ENCODE data around the gene NHSL2.

The NHSL2 gene

DNA sequence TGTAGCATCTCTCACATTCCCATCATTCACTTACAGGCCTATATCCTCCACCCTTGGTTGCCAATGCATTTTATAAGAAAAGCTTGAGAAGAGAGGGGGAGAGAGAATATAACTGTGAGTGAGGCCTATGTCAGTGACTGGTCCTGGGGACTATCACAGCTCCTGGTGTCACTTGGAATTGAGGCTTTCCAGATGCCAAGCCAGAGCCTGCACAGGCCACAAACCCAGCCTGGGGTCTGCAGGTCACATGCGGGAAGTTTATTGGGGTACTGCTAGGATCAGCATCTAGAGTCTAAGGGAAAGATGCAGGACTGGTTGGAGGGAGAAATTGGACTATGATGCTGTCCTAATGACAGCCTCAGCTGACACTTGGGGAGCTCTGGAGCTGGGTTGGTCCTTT is 173.5 kb downstream of the NHSL2 start:
- Histone ChIP-seq H3K27me3 (ENCODE audit: control insufficient read depth in 1 of 2, insufficient read depth in 2 of 2, low read length in 2 of 2) (no peaks in the 10 kb centered on the region), H3K36me3 (ENCODE audit: insufficient read depth, low read length) (no peaks in the 10 kb centered on the region), H3K27ac (ENCODE audit: low read depth, low read length) (no peak overlapping the region), H3K4me1 (ENCODE audit: insufficient read depth, low read length) (peaks cover 10% of the 10 kb centered on the region), H3K4me3 (ENCODE audit: low read depth in 1 of 2, low read length in 2 of 2) (no peak overlapping the region), H3K9me3 (ENCODE audit: low read length) (no peaks in the 10 kb centered on the region), H3K9ac (ENCODE audit: low read length) (no peak overlapping the region)

DNA sequence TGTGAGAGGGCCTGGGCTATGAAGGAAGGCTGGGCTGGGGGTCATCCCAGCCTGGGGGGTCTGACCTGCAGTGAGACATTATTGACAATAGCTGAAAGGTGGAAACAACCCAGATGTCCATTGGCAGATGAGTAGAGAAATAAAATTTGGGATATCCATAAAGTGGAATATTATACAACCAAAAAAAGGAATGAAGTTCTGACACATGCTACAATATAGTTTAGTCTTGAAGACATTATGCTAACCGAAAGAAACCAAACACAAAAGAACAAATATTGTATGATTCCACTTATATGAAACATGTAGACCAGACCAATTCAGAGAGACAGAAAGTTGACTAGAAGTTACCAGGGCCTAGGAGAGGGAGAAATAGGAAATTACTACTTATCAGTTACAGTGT is 176.3 kb downstream of the NHSL2 start:
- no peaks in the 10 kb centered on the region for H3K36me3 ChIP-seq (ENCODE audit: insufficient read depth, low read length)
- no peak overlapping the region for H3K4me3 ChIP-seq (ENCODE audit: low read depth in 1 of 2, low read length in 2 of 2)
- no peaks in the 10 kb centered on the region for H3K27me3 ChIP-seq (ENCODE audit: control insufficient read depth in 1 of 2, insufficient read depth in 2 of 2, low read length in 2 of 2)
- no peak overlapping the region for H3K9ac ChIP-seq (ENCODE audit: low read length)
- no peaks in the 10 kb centered on the region for H3K4me1 ChIP-seq (ENCODE audit: insufficient read depth, low read length)
- H3K9me3 ChIP-seq (ENCODE audit: low read length): no peaks in the 10 kb centered on the region
- H3K27ac ChIP-seq (ENCODE audit: low read depth, low read length): no peak overlapping the region

DNA sequence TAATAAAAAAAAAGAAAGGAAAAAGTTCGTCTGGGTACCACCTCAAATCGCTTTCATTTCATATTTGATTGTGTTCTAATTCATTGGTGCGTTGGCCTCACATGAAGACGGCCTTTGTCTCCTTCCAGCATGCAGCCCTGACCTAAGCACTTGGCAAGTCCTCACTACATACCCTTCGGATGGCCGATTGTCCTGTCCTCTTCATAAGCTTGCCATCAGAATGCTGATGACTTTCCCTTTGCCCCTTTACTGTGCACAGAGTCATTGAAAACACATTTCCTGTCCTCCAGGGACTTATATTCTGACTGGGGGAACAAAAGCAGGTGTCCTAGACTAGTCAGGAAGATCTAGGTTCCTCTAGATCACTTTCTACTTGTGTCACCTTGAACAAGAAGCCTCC is 178.1 kb downstream of the NHSL2 start:
- H3K27me3 ChIP-seq (ENCODE audit: control insufficient read depth in 1 of 2, insufficient read depth in 2 of 2, low read length in 2 of 2): no peaks in the 10 kb centered on the region
- H3K4me1 ChIP-seq (ENCODE audit: insufficient read depth, low read length): no peaks in the 10 kb centered on the region
- no peak overlapping the region for H3K4me3 ChIP-seq (ENCODE audit: low read depth in 1 of 2, low read length in 2 of 2)
- no peak overlapping the region for H3K9ac ChIP-seq (ENCODE audit: low read length)
- H3K36me3 ChIP-seq (ENCODE audit: insufficient read depth, low read length): no peaks in the 10 kb centered on the region
- H3K9me3 ChIP-seq (ENCODE audit: low read length): no peaks in the 10 kb centered on the region
- no peak overlapping the region for H3K27ac ChIP-seq (ENCODE audit: low read depth, low read length)

GRCh38 chrX:72089254-72089653 is 178.6 kb downstream of the NHSL2 start:
- Histone ChIP-seq H3K27ac (ENCODE audit: low read depth, low read length) (no peak overlapping the region), H3K36me3 (ENCODE audit: insufficient read depth, low read length) (no peaks in the 10 kb centered on the region), H3K9me3 (ENCODE audit: low read length) (no peaks in the 10 kb centered on the region), H3K4me1 (ENCODE audit: insufficient read depth, low read length) (no peaks in the 10 kb centered on the region), H3K27me3 (ENCODE audit: control insufficient read depth in 1 of 2, insufficient read depth in 2 of 2, low read length in 2 of 2) (no peaks in the 10 kb centered on the region), H3K4me3 (ENCODE audit: low read depth in 1 of 2, low read length in 2 of 2) (no peak overlapping the region), H3K9ac (ENCODE audit: low read length) (no peak overlapping the region)

DNA sequence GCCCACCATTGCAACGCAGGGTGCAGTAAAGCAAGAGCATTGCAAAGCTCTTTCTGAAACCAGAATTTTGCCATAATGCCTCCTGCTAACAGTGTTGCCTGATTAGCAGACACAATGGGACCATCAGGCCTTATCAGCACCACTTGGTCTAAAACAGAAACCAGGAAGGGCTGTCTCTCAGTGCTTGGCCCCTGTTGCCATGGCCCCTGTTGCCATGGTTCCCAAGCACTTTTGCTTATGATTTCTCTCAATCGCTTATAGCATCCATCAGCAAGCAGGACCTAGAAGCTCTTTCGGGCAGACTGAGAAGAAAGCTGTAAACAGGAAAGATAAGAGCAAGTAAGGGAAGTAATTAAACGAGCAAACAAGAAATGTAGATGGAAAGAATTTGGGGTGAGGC is 184.2 kb downstream of the NHSL2 start:
- no peaks in the 10 kb centered on the region for H3K4me1 ChIP-seq (ENCODE audit: insufficient read depth, low read length)
- no peaks in the 10 kb centered on the region for H3K36me3 ChIP-seq (ENCODE audit: insufficient read depth, low read length)
- H3K9ac ChIP-seq (ENCODE audit: low read length): no peak overlapping the region
- no peaks in the 10 kb centered on the region for H3K27me3 ChIP-seq (ENCODE audit: control insufficient read depth in 1 of 2, insufficient read depth in 2 of 2, low read length in 2 of 2)
- H3K27ac ChIP-seq (ENCODE audit: low read depth, low read length): no peak overlapping the region
- no peaks in the 10 kb centered on the region for H3K9me3 ChIP-seq (ENCODE audit: low read length)
- no peak overlapping the region for H3K4me3 ChIP-seq (ENCODE audit: low read depth in 1 of 2, low read length in 2 of 2)

DNA sequence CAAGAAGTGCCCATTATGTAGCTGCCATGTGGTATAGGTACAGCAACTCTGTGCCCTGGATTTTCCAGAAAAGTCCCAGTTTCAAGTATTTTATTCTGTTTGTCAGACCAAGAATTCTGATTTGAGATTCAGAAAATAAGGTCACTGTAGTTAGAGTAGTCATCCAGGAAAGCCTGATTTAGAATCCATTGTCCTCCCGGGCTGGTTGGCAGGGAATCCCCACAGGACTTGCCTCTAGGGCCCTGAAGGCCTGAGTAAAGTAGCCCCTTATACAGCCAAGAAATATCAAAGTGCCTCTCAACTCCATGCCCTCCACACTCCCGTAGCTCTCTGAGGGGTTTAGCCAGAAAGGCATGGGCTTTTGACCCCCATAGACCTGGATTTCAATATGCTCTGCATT is 184.7 kb downstream of the NHSL2 start:
- Histone ChIP-seq H3K4me3 (ENCODE audit: low read depth in 1 of 2, low read length in 2 of 2) (no peak overlapping the region), H3K27me3 (ENCODE audit: control insufficient read depth in 1 of 2, insufficient read depth in 2 of 2, low read length in 2 of 2) (no peaks in the 10 kb centered on the region), H3K36me3 (ENCODE audit: insufficient read depth, low read length) (no peaks in the 10 kb centered on the region), H3K9me3 (ENCODE audit: low read length) (no peaks in the 10 kb centered on the region), H3K4me1 (ENCODE audit: insufficient read depth, low read length) (no peaks in the 10 kb centered on the region), H3K9ac (ENCODE audit: low read length) (no peak overlapping the region), H3K27ac (ENCODE audit: low read depth, low read length) (no peak overlapping the region)

DNA sequence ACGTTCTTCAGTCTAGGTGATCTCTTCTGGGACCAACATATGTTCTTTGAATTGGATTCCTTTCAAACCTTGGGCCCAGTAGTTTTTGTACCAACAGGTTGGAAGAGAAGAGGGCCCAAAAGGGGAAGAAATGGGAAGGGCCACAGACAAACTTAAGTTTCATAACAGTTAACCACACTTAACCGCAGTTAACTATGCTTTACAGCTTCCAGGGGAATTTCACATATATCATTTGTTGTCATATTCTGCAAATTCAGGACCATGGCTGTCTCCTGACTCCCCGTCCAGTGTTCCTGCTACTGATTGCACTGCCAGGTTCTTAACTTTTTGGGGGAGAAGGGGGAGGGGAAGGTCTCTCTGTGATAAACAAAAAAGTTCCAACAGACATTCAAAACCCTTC is 186.5 kb downstream of the NHSL2 start:
- no peak overlapping the region for H3K27ac ChIP-seq (ENCODE audit: low read depth, low read length)
- no peaks in the 10 kb centered on the region for H3K36me3 ChIP-seq (ENCODE audit: insufficient read depth, low read length)
- H3K27me3 ChIP-seq (ENCODE audit: control insufficient read depth in 1 of 2, insufficient read depth in 2 of 2, low read length in 2 of 2): no peaks in the 10 kb centered on the region
- H3K4me3 ChIP-seq (ENCODE audit: low read depth in 1 of 2, low read length in 2 of 2): no peak overlapping the region
- no peaks in the 10 kb centered on the region for H3K4me1 ChIP-seq (ENCODE audit: insufficient read depth, low read length)
- no peak overlapping the region for H3K9ac ChIP-seq (ENCODE audit: low read length)
- no peaks in the 10 kb centered on the region for H3K9me3 ChIP-seq (ENCODE audit: low read length)

DNA sequence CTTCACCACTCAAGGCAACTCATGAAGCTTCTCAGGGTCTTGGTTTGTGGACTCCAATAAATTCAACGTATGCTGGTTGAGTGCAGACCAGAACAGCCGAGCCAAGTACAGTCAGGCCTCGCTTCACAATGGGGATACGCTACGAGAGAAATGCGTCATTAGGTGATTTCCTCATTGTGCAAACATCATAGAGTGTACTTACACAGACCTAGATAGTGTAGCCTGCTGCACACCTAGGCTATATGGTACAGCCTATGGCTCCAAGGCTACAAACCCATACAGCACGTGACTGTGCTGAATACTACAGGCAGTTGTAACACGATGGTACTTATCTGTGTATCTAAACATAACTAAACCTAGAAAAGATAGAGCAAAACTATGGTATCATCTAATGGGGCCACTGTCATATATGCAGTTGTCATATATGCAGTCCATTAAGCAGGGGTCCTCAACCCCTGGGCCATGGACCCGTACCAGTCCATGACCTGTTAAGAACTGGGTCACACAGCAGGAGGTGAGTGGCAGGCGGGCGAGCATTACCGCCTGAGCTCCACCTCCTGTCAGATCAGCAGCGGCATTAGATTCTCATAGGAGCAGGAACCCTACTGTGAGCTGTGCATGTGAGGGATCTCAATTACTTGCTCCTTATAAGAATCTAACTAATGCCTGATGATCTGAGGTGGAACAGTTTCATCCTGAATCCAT is 189.6 kb downstream of the NHSL2 start:
- H3K4me3 ChIP-seq (ENCODE audit: low read depth in 1 of 2, low read length in 2 of 2): no peak overlapping the region
- peaks cover 6 to 15% of the 10 kb centered on the region in 2 donors for H3K27me3 ChIP-seq (ENCODE audit: control insufficient read depth in 1 of 2, insufficient read depth in 2 of 2, low read length in 2 of 2)
- H3K4me1 ChIP-seq (ENCODE audit: insufficient read depth, low read length): no peaks in the 10 kb centered on the region
- no peak overlapping the region for H3K9ac ChIP-seq (ENCODE audit: low read length)
- H3K27ac ChIP-seq (ENCODE audit: low read depth, low read length): no peak overlapping the region
- no peaks in the 10 kb centered on the region for H3K9me3 ChIP-seq (ENCODE audit: low read length)
- H3K36me3 ChIP-seq (ENCODE audit: insufficient read depth, low read length): no peaks in the 10 kb centered on the region

DNA sequence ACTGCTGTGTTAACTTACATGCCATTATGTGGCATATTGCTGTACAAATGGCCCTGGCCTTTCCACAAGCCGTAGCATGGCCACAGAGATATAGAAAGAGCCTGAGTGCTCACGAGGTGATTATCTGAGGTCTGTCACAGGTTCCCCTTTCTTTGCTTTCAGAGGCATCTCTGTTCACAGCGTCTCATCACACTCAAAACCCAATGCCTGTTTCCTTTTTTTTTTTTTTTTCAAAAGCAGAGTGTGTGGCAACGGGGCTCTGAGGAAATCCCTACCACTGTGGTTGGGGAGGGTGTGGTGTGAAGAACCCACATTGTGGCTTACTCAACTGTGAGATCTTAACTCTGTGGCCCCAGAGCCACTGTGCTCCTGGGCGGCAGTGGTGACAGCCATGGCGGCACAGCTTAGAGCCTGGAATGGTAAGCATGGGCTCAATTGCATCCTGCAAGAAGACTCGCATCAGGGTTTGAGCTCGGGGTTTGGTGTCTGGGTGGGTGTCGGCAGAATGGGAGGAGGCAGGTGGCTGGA is 190.2 kb downstream of the NHSL2 start:
- peaks cover 6 to 17% of the 10 kb centered on the region in 2 donors for H3K27me3 ChIP-seq (ENCODE audit: control insufficient read depth in 1 of 2, insufficient read depth in 2 of 2, low read length in 2 of 2)
- no peak overlapping the region for H3K4me3 ChIP-seq (ENCODE audit: low read depth in 1 of 2, low read length in 2 of 2)
- no peak overlapping the region for H3K9ac ChIP-seq (ENCODE audit: low read length)
- H3K9me3 ChIP-seq (ENCODE audit: low read length): no peaks in the 10 kb centered on the region
- H3K4me1 ChIP-seq (ENCODE audit: insufficient read depth, low read length): no peaks in the 10 kb centered on the region
- H3K36me3 ChIP-seq (ENCODE audit: insufficient read depth, low read length): no peaks in the 10 kb centered on the region
- no peak overlapping the region for H3K27ac ChIP-seq (ENCODE audit: low read depth, low read length)

DNA sequence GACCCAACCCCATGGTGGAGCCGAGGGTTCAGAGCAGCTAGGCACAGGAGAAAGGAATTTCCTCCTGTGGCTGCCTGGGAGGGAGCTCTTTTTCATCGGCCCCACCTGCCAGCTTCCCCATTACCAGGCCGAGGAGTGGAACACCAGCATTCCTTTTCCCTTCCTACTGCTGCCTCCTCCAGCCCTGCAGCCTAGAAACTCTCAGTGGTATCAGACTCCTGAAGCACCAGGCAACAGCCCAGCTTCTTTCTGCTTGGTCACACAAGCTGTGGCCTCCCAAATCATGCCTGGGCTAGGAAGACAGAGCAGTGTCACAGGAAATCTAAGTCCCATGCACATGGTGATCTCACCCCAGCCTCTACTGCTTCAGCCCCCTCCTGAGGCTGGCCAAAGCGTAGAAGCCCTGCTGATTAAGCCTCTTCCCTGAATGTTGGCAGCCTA is 191.0 kb downstream of the NHSL2 start:
- Histone ChIP-seq H3K9ac (ENCODE audit: low read length) (no peak overlapping the region), H3K4me1 (ENCODE audit: insufficient read depth, low read length) (no peaks in the 10 kb centered on the region), H3K36me3 (ENCODE audit: insufficient read depth, low read length) (no peaks in the 10 kb centered on the region), H3K4me3 (ENCODE audit: low read depth in 1 of 2, low read length in 2 of 2) (no peak overlapping the region), H3K27ac (ENCODE audit: low read depth, low read length) (no peak overlapping the region), H3K27me3 (ENCODE audit: control insufficient read depth in 1 of 2, insufficient read depth in 2 of 2, low read length in 2 of 2) (peaks cover 6 to 17% of the 10 kb centered on the region in 2 donors), H3K9me3 (ENCODE audit: low read length) (no peaks in the 10 kb centered on the region)

GRCh38 chrX:72102126-72102525 is 191.5 kb downstream of the NHSL2 start:
- no peaks in the 10 kb centered on the region for H3K9me3 ChIP-seq (ENCODE audit: low read length)
- H3K4me1 ChIP-seq (ENCODE audit: insufficient read depth, low read length): no peaks in the 10 kb centered on the region
- H3K27me3 ChIP-seq (ENCODE audit: control insufficient read depth in 1 of 2, insufficient read depth in 2 of 2, low read length in 2 of 2): peaks cover 6 to 17% of the 10 kb centered on the region in 2 donors
- H3K9ac ChIP-seq (ENCODE audit: low read length): no peak overlapping the region
- no peak overlapping the region for H3K27ac ChIP-seq (ENCODE audit: low read depth, low read length)
- no peak overlapping the region for H3K4me3 ChIP-seq (ENCODE audit: low read depth in 1 of 2, low read length in 2 of 2)
- H3K36me3 ChIP-seq (ENCODE audit: insufficient read depth, low read length): no peaks in the 10 kb centered on the region

- Histone ChIP-seq H3K9ac (ENCODE audit: low read length) (no peak overlapping the region), H3K27me3 (ENCODE audit: control insufficient read depth in 1 of 2, insufficient read depth in 2 of 2, low read length in 2 of 2) (peaks cover 6 to 23% of the 10 kb centered on the region in 2 donors), H3K4me3 (ENCODE audit: low read depth in 1 of 2, low read length in 2 of 2) (no peak overlapping the region), H3K4me1 (ENCODE audit: insufficient read depth, low read length) (no peaks in the 10 kb centered on the region), H3K36me3 (ENCODE audit: insufficient read depth, low read length) (no peaks in the 10 kb centered on the region), H3K9me3 (ENCODE audit: low read length) (no peaks in the 10 kb centered on the region), H3K27ac (ENCODE audit: low read depth, low read length) (no peak overlapping the region)
These were observed 192.1 kb downstream of the NHSL2 start for GRCh38 chrX:72102760-72103159.
